ENCODE measurements around the gene HMG20A. TPM values are rescaled to one million over a fixed set of nuclear protein-coding genes. Genes with fewer than 3 reads are reported as not detected.

HMG20A gene
- total RNA-seq, 6 donors from 2014 or later: 33.1 to 155 (median 39.3) TPM

- Histone ChIP-seq H3K4me3 (no peak overlapping the region), H3K36me3 (no peaks in the 10 kb centered on the region), H3K9me3 (no peaks in the 10 kb centered on the region), H3K27me3 (no peaks in the 10 kb centered on the region), H3K4me1 (no peaks in the 10 kb centered on the region), H3K27ac (no peak overlapping the region)
- ATAC-seq (ENCODE audit: low FRiP score in 2 of 2): no peak
- TF ChIP-seq CTCF (IDR thresholded peaks at IDR 0.05): no peak
- TF ChIP-seq POLR2AphosphoS5 (IDR thresholded peaks at IDR 0.05): no peak
- TF ChIP-seq POLR2A (IDR thresholded peaks at IDR 0.05): no peak
- TF ChIP-seq EP300 (IDR thresholded peaks at IDR 0.05): no peak
- 95 to 97% methylated on average over 1 of the region's 1 CpG for WGBS, 2 donors
- no peak for DNase-seq
Measured at GRCh38 chr15:77376770-77377169, 43.9 kb upstream of the HMG20A start.

GRCh38 chr15:77380033-77380432, 40.7 kb upstream of the HMG20A start:
- WGBS, 2 donors: 95 to 96% methylated on average over 4 of the region's 4 CpGs
- DNase-seq (no peak), ATAC-seq (ENCODE audit: low FRiP score in 2 of 2) (no peak)
- no peak overlapping the region for H3K27ac ChIP-seq
- H3K4me1 ChIP-seq: peaks cover 6 to 10% (median 9%) of the 10 kb centered on the region in 4 donors
- no peaks in the 10 kb centered on the region for H3K9me3 ChIP-seq
- no peak overlapping the region for H3K4me3 ChIP-seq
- TF ChIP-seq EP300 (IDR thresholded peaks at IDR 0.05) (no peak), CTCF (IDR thresholded peaks at IDR 0.05) (no peak), POLR2AphosphoS5 (IDR thresholded peaks at IDR 0.05) (no peak), POLR2A (IDR thresholded peaks at IDR 0.05) (no peak)
- no peaks in the 10 kb centered on the region for H3K27me3 ChIP-seq
- H3K36me3 ChIP-seq: no peaks in the 10 kb centered on the region

- ATAC-seq (ENCODE audit: low FRiP score in 2 of 2): no peak
- TF ChIP-seq POLR2A (IDR thresholded peaks at IDR 0.05): no peak
- TF ChIP-seq EP300 (IDR thresholded peaks at IDR 0.05): no peak
- no peak for TF ChIP-seq CTCF (IDR thresholded peaks at IDR 0.05)
- TF ChIP-seq POLR2AphosphoS5 (IDR thresholded peaks at IDR 0.05): no peak
Measured at GRCh38 chr15:77384086-77384485, 36.6 kb upstream of the HMG20A start.

GRCh38 chr15:77384589-77385359, 35.9 kb upstream of the HMG20A start:
- TF ChIP-seq POLR2AphosphoS5 (IDR thresholded peaks at IDR 0.05) (no peak), EP300 (IDR thresholded peaks at IDR 0.05) (no peak), POLR2A (IDR thresholded peaks at IDR 0.05) (no peak)
- H3K4me1 ChIP-seq: peaks cover 15 to 17% (median 16%) of the 10 kb centered on the region in 4 donors
- H3K9me3 ChIP-seq: no peaks in the 10 kb centered on the region
- ATAC-seq (ENCODE audit: low FRiP score in 2 of 2) (no peak), DNase-seq (no peak)
- no peak overlapping the region for H3K27ac ChIP-seq
- no peaks in the 10 kb centered on the region for H3K36me3 ChIP-seq
- H3K4me3 ChIP-seq: no peak overlapping the region
- H3K27me3 ChIP-seq: no peaks in the 10 kb centered on the region

More at GRCh38 chr15:77384086-77384485, 36.6 kb upstream of the HMG20A start:
- Histone ChIP-seq H3K36me3 (no peaks in the 10 kb centered on the region), H3K27me3 (no peaks in the 10 kb centered on the region), H3K4me3 (no peak overlapping the region), H3K4me1 (peaks cover 15 to 17% (median 16%) of the 10 kb centered on the region in 4 donors), H3K27ac (no peak overlapping the region), H3K9me3 (no peaks in the 10 kb centered on the region)
- no peak for DNase-seq

- Histone ChIP-seq H3K4me3 (no peak overlapping the region), H3K9me3 (no peaks in the 10 kb centered on the region), H3K27me3 (no peaks in the 10 kb centered on the region), H3K4me1 (peaks cover 15 to 29% (median 23%) of the 10 kb centered on the region in 4 donors), H3K27ac (no peak overlapping the region), H3K36me3 (no peaks in the 10 kb centered on the region)
- DNase-seq (no peak), ATAC-seq (ENCODE audit: low FRiP score in 2 of 2) (no peak)
- TF ChIP-seq CTCF (IDR thresholded peaks at IDR 0.05) (no peak), EP300 (IDR thresholded peaks at IDR 0.05) (no peak), POLR2A (IDR thresholded peaks at IDR 0.05) (no peak), POLR2AphosphoS5 (IDR thresholded peaks at IDR 0.05) (no peak)
- WGBS, 2 donors: 91 to 96% methylated on average over 2 of the region's 2 CpGs
Measured at GRCh38 chr15:77386626-77387025, 34.1 kb upstream of the HMG20A start.
